ENCODE results near the gene GHITM.
"Not testable (repeated sequence)": the region's sequence is repeated elsewhere in the genome, so short reads cannot be mapped to it uniquely, and the experiment has no call there.

GHITM gene

DNA sequence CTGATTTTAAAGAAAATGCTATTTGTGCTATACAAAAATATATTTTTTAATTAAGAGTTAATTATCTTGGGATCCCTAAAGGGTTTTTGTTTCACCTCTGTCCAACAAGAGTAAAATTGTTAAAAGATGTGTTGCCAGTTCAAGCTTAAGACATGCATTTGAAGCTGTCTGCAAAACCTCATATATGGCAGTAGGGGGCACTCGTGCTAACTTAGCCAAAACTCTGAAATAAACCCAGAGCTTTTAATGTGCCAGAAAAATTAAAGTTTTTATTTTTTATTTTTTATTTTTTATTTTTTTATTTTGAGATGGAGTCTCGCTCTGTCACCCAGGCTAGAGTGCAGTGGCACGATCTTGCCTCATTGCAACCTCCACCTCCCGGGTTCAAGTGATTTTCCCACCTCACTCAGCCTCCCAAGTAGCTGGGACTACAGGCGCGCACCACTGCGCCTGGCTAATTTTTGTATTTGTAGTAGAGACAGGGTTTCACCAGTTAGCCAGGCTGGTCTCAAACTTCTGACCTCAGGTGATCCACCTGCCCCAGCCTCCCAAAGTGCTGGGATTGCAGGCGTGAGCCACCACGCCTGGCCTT lies 8.8 kb downstream of the GHITM start:
- peak; percentile 16 for DNase-seq (ENCODE audit: low spot score)

DNA sequence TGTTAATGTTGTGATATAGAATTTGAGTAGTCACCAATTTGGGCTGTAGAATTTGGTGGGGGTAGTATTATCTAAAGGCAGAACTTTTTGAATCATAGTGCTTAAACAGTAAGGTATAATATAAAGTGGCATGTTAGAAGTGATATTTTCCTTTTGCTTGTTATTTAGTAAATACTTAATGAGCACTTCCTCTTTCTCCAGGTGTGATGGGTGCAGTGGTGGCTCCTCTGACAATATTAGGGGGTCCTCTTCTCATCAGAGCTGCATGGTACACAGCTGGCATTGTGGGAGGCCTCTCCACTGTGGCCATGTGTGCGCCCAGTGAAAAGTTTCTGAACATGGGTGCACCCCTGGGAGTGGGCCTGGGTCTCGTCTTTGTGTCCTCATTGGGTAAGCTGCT lies 10.5 kb downstream of the GHITM start:
- no peak for DNase-seq (ENCODE audit: low spot score)

DNA sequence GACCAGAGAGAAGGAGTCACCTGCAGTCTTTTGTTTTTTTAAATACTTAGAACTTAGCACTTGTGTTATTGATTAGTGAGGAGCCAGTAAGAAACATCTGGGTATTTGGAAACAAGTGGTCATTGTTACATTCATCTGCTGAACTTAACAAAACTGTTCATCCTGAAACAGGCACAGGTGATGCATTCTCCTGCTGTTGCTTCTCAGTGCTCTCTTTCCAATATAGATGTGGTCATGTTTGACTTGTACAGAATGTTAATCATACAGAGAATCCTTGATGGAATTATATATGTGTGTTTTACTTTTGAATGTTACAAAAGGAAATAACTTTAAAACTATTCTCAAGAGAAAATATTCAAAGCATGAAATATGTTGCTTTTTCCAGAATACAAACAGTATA lies 13.5 kb downstream of the GHITM start:
- no peak for DNase-seq (ENCODE audit: low spot score)

DNA sequence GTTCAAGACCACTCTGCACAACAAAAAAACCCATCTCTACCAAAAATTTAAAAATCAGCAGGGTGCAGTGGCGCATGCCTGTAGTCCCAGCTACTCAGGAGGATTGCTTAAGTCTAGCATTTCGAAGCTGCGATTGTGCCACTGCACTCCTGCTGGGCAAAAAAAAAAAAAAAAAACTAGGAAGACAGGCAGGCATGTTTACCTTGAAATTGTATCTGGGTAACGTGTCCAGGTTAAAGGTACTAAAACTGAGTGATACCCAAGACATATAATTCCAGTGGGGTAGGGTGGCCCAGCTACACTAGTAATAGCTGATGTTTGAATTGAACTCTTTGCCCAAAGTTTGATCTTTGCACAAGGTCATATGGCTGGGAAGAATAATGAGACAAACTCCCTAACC lies 16.2 kb downstream of the GHITM start:
- no peak for DNase-seq (ENCODE audit: low spot score)

DNA sequence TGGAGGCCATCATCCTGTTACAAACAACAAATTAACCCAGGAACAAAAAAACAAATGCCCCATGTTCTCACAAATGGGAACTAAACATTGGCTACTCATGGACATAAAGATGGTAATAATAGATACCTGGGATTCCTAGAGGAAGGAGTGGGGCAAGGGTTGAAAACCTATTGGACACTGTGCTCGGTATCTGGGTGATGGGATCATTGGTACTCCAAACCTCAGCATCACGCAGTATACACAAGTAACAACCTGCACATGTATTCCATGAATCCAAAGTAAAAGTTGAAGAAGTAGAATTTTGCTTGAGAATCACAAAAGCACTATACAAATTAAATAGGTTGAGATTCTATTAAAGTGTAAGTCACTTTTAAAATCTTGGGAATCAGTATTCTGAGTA lies 16.7 kb downstream of the GHITM start:
- no peak for DNase-seq (ENCODE audit: low spot score)

DNA sequence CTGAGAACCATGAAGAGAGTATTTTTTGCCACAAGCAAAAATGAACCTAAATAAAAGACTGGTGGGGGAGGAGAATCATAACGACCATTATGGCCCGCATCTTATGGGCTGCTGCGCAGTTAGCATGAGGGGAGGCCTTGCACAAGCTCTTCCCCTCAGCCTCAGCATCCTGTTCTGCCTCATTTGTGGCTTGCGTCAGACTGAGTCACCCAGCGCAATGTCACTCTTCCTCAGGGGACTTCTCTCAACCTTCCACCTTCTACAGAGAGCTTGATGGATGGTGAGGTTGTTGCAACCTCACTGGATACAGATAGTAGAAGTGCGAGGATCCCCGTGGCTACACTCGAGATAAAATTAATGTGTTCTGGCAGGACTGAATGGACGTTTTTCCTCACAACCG lies 17.5 kb downstream of the GHITM start:
- no peak for DNase-seq (ENCODE audit: low spot score)

DNA sequence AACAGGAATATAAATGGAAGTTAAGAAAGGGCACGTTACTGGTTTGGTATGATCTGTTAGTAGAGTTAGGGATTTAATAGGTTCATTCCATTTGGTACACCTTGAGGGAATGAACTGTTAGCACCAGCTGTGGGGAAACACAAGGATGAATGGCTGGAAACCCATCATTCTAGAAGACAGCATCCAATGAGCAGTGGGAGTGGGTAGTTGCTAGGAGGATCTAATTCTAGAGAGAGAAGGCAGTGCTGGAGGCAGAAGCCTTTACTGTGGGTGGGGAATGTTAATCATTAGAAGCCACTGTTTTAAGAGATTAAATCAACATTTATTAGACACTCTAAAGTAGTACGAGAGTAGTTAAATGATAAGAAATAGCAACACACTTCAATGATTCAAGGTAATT lies 18.8 kb downstream of the GHITM start:
- DNase-seq (ENCODE audit: low spot score), result no peak

DNA sequence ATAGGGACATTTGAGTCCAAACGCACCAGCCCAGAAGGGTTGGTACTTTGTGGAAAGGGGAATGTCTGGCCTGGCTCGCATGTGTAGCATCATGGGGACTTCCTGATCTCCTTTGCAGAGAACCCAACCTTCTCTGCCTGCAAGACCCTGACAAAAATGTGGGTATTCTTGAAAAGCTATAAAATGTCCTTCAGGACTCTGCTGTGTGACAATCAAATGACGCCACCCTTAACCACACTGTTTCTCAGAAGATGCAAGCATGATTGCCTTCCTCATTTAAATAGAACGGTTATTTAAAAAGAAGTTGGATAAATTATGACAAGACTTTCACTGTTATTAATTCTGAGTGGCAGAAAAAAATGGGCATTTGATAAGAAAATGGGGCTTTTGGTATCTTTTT lies 19.2 kb downstream of the GHITM start:
- DNase-seq (ENCODE audit: low spot score), result no peak

DNA sequence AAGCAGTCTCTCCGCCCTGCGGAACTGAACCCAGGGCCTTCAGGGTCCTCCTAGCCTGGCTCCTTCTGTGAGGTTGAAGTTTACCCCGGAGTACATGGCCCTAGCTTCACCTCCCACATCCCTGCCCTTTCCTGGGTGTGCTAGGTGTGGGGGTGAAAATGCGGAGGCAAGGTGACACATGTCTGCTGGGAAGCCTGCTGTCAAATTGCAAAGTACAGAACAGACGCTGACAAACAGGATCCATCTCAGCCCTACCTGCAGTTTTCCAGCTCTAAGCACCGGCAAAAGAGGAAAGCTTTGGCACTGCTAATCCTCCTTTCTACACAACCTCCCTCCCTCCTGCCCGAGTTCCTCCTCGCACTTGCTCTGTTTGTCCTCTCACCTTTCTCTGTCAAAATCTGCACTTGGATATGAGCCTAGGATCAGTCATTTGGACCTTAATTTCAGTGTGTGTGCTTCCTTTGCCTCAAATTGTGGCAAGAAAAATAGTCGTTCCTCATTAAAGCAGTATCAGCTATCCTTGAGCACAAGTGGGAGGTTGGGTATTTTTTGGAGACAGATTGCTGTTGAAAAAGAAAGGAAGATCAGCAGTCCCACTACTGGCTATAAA lies 19.9 kb downstream of the GHITM start:
- DNase-seq (ENCODE audit: low spot score), result no peak

DNA sequence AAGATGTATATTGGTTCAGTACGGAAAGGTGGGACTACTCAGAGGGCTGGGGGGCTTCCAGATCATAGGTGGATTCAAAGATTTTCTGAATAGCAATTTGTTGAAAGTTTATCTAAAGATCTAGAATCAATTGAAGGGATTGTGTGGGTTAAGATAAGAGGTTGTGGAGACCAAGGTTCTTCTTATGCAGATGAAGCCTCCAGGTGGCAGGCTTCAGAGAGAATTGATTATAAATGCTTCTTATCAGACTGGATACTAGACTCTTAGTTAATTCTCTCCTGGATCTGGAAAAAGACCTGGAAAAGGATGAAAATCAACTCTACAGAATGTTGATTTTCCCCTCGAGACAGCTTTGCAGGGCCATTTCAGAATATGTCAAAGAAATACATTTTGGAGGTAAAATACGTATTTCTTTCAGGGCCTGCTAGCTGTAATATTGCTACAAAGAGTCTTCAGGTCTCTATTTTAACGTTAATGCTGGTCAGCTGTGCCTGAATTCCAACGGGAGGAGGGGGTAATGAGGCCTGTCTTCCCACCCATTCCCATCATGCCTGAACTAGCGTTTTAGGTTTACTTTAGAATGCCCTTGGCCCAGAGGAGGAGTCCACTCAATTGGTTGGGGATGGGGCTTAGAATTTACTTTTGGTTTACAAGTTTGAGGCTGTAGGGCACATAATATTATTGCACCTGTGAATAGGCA lies 21.5 kb downstream of the GHITM start:
- no peak for DNase-seq (ENCODE audit: low spot score)

DNA sequence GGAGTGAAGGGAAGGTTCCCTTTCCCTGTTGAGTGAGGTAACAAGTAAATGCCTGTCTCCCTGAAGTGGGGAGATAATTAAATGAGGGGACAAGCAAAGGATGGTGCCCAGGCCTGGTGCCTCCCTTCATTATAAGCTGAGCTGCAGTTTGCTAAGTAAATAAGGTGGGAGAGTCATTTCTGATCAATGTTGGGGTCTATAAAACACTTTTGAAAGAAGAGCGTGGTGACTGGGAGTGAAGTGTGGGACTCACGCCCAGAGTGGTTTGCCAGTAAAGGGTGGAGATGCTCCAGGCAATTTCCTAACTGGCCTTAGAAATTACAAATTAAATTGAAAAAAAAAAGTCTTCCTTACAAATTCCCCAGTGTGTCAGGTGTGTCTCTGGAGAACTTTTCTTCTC lies 24.7 kb downstream of the GHITM start:
- DNase-seq (ENCODE audit: low spot score), result no peak

DNA sequence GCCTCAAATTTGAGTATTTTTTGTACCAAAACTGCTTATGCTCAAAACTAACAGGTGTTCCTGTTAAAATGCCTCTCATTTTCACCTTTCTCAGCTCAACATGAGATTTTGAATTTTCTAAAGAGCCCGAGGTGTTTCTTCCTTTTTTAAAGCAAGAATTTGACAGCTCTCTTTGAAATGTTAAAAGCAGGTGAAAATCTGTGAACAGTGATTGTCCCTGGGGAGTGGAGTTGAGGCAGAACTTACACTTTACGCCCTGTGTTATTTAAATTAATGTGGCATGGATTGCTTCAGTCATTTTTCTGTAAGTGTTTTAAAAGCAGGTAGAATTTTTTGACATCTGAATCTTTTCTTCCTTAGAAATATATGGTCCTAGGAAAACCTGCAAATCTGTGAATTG lies 25.1 kb downstream of the GHITM start:
- DNase-seq (ENCODE audit: low spot score), result no peak

DNA sequence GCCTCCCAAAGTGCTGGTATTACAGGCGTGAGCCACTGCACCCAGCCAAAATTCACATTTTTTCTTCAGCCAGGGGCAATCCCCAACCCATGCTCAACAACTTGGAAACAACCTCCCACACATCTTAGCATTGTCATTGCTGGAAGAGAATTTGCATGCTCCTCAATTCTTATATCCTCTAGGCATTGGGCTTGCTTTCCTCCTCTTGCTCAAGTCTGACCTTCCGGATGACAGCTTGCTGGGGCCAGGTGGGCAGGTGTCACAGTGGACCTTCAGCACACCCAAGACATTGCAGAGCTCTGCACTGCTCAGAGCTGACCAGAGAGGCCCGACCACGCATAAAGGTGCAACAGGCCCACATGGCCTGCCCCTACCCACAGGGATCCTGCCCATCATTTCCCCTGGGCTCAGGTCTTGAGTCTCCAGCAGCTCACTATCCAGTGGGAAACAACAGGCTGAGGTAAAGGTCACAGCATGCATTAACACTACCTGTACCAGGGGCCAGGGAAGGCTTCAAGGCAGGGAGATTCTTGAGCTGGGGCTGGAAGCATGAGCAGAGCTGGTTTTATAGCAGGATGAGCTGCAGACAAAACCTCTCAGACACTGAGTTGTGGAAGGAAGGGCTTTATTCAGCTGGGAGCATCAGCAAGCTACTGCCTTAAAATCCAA lies 27.4 kb downstream of the GHITM start:
- DNase-seq (ENCODE audit: low spot score), result no peak

DNA sequence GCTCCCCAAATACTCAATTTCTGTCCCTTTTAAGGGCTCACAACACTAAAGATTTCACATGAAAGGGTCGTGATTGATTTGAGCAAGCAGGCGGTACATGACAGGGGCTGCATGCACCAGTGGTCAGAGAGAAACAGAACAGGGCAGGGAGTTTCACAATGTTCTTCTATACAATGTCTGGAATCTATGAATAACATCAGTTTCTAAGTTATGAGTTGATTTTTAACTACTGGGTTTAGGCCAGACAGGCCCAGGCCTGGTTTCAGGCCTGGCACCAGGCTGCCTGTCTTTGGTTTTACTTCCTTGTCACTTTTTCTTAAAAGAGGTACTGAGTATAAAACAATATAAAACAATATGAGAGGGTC lies 28.0 kb downstream of the GHITM start:
- DNase-seq (ENCODE audit: low spot score), result not testable (repeated sequence)

DNA sequence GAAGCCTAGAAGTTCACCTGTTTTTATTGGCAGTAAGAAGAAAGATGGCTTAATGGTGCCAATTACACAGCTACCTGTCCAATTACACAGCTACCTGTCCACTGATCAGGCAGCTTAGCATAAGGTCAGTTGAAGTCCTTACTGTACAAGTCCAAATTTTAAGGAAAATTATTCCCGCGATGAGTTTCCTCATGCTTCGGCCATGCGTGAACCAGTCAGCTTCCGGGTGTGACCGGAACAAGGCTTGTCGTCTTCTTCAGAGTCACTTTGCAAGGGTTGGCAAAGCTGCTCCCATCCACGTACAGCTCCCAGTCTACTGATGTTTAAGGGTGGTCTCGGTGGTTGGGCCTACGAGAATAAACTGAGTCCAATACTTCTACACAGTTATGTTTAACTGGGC lies 29.1 kb downstream of the GHITM start:
- not testable (repeated sequence) for DNase-seq (ENCODE audit: low spot score)

DNA sequence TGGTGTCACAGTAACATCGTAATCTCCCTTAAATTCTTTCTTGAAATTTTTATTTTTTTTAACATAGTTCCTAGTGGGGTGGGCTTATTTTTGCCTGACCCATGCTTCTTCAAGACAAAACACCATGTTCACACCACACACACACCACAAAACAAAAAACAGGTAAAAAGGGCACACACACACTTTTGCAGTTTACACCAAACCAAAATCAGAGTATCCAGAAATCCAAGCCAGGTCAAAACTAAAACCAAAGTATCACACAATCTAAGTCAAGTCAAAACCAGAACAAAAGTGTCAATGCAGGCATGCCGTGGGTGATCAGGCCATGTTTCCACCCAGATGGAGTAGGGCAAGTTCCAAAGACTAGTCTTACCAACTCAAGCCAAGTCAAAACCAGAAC lies 31.9 kb downstream of the GHITM start:
- not testable (repeated sequence) for DNase-seq (ENCODE audit: low spot score)

DNA sequence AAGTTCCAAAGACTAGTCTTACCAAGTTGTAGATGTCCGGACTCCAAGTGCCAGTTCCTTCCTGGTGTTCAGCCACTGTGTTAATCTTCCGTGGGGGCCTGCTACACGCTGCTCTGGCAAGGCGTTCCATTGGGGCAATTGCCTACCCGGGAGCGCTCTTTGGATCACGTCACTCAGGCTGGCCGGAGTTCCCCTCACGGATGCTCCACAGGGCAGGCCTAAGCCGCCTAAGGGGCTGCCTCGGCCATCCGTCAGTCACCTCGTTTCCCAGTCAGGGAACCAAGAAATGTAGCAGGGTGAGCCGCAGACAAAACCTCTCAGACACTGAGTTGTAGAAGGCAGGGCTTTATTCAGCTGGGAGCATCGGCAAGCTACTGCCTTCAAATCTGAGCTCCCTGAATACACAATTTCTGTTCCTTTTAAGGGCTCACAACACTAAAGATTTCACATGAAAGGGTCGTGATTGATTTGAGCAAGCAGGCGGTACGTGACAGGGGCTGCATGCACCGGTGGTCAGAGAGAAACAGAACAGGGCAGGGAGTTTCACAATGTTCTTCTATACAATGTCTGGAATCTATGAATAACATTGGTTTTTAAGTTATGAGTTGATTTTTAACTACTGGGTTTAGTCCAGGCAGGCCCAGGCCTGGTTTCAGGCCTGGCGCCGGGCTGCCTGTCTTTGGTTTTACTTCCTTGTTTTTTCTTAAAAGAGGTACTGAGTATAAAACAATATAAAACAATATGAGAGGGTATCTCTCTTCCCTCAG lies 32.6 kb downstream of the GHITM start:
- DNase-seq (ENCODE audit: low spot score), result not testable (repeated sequence)

DNA sequence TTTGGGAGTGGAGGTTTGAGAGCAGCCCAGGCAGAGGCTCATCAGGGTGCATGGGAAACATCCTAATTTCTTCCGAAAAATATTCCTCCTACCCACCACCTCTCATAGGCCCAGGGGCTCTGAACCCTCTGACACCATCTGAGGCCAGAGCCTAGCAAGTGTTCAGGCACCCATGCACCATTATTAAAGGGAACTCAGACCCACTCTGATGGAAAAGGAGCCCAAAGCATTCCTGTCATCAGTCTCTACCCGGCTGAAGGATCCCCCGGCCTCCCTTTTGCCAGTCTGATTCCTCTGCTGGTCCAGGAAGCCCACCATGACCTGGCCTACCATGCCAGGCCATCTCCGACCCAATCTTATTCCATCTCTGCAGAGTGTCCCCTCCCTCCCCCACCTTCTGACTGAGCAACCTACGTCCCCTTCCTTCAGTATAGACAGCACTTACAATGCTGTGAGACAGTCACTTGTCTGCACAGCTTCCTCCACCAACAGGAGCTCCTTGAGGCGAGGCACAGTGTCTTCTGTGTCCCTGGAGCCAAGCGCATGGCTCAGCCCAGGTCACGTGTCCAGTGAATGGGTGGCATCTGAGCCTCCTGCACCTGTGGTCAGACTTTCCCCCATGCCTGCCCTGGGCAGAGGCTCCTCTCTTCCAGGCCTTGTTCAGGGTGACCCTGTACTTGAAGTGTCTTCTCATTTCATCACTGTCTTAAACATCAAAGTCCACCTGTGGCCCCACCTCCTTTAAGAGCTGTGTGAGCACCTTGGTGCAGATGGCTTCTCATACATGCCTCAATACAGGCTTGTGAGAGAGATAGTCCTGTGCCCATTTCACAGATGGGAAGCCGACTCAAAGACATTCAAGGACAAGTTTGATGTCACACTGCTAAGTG lies 33.4 kb downstream of the GHITM start:
- no peak for DNase-seq (ENCODE audit: low spot score)

DNA sequence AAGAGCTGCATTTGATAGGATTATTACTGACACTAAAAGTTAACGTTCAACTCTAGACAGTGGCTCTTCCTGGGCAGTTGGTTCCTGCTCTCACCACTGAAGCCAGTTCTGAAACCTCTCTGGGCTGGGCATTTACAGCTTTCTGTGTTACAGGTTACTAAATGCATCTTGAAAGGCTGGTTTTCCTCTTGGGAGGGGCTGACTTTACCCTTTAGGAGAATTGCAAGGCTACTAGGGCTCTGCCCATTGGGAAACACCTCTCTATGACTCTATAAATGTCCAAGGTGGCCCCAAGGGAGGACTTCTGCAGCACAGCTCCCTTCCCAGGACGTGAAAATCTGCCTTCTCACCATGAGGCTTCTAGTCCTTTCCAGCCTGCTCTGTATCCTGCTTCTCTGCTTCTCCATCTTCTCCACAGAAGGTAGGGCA lies 34.2 kb downstream of the GHITM start, which contains the start of gene GPR15LG:
GPR15LG (plus strand) TSS at position 301 of the 429 bp plus-strand sequence; CDS start at position 352, 51 bp downstream.
- no peak for DNase-seq (ENCODE audit: low spot score)

DNA sequence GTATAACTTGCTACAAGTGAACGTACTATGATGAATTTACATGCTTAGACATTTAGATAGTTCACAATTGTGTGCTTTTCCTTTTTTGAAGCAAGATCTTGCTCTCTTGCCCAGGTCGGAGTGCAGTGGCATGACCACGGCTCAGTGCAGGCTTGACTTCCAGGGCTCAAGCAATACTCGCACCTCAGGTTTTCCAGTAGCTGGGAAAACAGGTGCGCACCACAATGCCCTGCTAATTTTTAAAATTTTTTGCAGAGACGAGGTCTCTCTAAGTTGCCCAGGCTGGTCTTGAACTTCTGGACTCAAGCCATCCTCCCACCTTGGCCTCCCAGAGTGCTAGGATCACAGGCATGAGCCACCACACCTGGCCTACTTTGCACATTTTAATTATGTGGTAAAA lies 36.1 kb downstream of the GHITM start:
- DNase-seq (ENCODE audit: low spot score), result no peak

DNA sequence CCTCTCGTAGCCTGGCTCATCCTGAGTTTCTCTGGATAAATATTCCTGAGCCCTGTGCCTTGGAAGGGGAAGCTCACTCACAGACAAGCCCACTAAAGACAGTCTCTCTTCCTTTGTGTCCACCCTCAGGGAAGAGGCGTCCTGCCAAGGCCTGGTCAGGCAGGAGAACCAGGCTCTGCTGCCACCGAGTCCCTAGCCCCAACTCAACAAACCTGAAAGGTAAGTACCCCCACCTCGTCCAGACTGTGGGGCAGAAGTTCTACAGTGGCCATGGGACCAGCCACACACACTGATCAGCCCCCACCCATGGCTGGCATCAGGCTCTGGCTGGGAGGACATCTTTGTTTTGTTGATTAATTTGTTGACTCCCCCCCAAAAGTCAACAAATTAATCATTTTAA lies 37.0 kb downstream of the GHITM start:
- DNase-seq (ENCODE audit: low spot score), result no peak
